ENCODE data around the gene SRRM2.

The SRRM2 gene

DNA sequence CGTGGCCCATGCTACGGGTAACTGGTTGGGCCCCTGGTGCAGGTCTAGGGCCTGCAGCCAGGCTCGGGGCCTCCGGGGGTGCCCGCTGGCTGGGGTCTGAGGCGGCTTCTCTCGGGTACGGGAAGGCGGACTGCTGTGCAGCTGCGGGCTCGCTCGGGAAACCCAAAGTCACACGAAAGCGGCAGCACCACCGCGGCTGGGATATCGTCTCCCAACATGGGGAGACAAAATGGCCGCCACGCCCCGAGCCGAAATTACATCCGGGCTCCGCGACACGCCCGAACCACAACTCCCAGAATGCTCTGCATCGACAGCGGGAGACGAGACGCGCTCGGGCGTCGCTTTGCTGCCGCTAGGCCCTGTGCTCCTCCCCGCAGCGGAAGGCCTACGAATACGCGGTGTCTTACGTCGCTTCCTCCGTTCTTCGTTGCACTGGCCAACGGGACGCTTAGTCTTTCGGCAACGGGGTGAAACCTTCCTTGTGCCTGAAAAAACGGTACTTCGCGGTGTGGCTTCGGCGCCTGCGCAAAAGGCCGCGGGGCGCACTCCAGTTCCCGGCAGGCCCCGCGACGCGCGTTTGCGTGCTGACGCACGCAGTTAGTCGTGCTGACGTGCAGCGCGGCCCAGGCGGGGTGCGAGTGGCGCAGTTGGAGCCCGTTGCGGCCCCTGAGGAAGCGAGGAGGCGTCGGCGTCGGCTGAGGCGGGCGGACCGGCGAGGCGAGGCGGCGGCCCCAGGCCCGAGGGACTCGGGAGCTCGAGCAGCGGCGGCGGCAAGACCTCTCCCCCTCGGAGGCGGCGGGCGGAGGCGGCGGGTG, at the start of gene SRRM2:
Gene SRRM2 (plus strand): TSS at position 604 of the 815 bp plus-strand sequence. CDS start 3,727 bp downstream, outside the sequence.
- peak; percentile 67 to 99 (median 93) for DNase-seq

- peak in 13 of 58 donors; percentile 12 to 62 (median 32) for DNase-seq
These were observed 49.3 kb upstream of the SRRM2 start for GRCh38 chr16:2702871-2703745.

DNA sequence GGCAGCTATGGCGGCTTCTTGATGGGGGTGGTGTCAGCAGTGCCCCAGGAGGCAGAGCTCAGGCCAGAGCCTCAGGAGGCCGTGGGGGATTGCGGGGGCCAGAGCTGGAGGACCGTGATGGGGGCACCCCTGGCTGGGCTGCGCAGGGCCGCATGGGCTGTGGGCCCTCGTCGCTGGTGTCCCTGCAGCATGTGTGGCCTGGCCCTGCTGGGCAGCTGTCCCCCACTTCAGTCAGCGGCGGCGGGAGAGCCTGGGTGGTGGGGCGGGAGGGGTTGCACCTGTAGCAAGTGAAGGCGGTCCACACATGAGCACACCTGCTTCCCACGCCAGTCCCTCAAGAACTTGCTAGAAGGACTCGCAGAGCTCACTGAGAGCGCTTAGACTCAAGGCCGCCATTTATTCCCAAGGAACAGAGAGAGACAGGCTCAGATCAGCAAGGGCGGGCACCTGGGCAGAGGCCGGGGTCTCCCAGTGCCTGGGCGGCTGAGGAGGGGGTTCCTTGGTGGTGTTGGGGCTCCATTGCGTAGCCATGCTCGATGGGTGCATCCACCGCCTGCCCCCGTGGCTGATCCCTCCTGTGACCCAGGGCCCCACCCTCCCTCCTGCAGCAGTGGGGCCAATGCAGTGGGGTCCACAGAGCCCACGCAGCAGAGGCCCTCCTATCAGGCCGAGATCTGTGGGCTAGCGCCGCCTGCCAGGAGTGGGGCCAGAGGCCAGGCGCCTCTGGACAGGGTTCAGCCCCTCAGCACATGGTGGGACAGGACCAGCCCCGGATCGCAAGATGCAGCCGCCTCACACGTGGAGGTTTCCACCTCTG, 48.1 kb upstream of the SRRM2 start:
- no peak for DNase-seq

DNA sequence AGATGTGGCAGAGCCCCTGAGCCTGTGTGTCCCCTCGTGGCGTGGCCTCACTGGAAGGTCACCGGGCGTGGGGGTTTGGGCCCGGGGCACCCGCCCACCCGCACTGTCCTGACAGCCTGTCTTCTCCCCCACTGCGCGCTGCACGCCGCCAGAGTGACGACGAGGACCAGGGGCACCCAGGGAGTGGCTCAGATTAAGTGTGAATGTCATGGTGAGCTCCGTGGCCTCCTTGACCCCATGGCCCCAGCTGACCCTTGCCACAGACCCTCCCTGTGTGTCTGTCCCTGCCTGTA, 47.5 kb upstream of the SRRM2 start:
- no peak for DNase-seq

GRCh38 chr16:2705351-2705750, 47.1 kb upstream of the SRRM2 start:
- DNase-seq, result no peak

DNA sequence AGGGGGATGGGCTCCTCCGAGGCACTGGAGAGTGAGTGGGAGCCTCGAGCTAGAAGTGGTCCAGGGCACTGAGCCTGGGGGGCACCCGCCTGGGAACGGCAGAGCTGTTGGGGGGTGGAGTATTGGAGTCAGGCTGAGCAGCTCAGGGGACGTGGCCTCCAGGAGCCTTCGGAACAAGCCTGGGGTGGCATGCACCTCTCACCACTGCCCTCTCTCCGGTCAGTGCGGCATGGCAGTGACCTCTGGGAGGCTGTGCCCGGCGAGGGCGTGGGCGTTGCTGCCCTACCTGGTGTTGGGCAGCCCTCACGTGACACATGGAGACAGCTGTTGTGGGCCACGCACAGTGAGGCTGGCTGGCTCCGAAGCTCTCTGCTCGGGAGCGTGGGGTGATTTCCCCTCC, 46.4 kb upstream of the SRRM2 start:
- no peak for DNase-seq

DNA sequence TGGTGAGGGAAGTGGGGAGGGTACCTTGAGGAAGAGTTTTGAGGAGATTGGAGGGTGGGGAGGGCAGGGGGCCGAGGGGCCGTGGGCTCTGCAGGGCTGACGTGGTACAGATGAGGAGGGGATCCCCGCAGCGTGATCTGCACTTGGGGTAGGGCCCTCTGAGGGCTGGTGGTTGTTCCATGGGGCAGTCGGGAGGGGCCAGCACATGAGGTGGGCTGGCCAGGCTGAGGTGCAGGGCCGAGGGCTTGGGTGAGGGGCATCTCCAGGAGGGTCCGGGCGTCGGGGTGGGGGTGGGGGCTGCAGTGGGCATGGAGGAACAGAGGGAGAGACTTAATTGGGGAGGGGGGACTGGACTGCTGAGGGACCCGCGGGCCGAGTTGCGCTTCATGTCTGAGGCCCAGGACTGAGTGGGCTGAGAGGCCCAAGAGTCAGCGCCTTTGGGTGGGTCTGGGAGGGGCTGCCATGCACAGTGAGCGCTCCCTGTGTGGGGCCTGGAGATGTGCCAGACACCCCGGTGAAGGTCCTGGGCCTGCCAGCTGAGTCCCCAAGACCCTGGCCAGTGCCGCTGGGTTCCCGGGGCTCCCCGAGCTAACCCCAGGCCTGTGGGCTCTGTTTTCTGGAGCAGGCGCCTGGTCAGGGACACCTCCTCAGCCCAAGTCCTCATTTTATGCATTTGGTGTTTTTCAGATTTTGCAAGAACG, 45.7 kb upstream of the SRRM2 start:
- DNase-seq, result no peak

GRCh38 chr16:2707368-2708289, 44.8 kb upstream of the SRRM2 start:
- peak in 14 of 58 donors; percentile 17 to 64 (median 38) for DNase-seq

DNA sequence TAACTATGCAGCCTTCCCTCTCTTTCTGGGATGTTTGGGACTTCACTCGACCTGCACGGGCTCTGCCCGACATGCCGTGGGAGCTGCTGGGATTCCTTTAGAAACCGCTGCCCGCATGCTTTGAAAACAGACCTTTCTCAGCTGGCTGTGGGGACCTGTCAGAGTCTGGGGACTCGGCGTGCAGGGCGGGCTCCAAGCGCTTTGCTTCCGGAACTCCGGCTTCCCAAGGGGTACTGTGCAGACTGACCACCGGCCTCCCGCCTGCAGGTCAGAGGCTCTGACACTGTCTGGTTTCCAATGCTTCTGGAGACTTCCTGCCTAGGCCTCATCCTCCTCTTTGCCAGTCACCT, 44.2 kb upstream of the SRRM2 start:
- DNase-seq, result no peak

GRCh38 chr16:2708955-2709587, 43.4 kb upstream of the SRRM2 start:
- DNase-seq, result no peak

GRCh38 chr16:2709588-2709984, 42.9 kb upstream of the SRRM2 start:
- DNase-seq, result no peak

DNA sequence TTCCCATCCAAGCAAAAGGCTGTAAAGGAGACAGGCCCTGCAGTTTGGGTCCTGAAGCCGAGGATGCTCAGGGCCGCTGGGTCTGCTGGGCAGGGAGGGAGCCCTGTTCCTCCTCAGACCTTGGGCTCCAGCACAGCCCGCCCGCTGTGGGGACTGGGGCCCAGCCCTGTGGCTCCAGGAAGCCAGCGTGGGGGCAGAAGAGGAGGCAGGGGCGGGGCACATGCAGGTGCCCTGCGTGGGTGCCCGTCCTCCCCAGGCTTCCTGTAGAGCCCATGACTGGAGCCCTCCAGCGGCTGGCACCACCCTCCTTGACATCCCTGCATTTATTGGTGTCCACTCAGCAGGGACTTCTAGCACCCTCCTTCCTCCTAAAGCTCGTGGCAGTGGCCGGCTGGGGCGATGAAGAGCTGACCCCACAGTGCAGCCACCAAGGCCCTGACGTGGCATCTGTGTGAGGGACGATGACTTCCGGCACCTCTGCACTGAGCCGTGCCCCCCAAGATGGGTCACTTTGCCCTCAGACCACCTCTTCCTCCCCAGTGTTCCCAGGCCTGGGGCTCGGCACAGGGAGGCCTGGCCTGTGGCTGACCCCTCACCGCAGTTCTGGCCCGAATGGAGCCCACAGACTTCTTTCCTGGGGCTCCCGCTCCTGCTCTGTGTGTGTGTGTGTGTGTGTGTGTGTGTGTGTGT, 42.3 kb upstream of the SRRM2 start:
- no peak for DNase-seq

DNA sequence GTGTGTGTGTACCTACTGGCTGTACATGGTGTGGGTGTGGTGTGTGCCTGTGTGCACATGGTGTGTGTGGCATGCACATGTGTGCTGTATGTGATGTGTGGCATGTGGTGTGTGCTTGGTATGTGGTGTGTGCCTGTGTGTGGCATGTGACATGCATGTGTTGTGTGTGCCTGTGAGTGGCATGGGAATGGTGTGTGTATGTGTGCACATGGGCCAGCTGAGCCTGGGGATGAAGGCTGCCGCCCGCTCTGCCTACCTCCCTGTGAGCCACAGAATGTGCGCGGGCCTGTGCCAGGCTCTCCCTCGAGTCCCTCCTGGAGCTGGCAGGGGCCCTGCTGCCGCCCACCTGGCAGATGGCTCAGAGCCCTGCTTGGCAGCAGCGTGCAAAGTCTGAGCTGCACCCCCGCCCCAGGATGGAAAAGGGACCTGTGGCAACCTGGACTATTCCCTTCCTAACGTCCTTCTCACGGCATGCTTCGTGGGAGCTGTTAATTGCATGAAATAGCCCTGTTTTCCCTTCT, 41.7 kb upstream of the SRRM2 start:
- peak in 45 of 58 donors; percentile 16 to 84 (median 53) for DNase-seq

DNA sequence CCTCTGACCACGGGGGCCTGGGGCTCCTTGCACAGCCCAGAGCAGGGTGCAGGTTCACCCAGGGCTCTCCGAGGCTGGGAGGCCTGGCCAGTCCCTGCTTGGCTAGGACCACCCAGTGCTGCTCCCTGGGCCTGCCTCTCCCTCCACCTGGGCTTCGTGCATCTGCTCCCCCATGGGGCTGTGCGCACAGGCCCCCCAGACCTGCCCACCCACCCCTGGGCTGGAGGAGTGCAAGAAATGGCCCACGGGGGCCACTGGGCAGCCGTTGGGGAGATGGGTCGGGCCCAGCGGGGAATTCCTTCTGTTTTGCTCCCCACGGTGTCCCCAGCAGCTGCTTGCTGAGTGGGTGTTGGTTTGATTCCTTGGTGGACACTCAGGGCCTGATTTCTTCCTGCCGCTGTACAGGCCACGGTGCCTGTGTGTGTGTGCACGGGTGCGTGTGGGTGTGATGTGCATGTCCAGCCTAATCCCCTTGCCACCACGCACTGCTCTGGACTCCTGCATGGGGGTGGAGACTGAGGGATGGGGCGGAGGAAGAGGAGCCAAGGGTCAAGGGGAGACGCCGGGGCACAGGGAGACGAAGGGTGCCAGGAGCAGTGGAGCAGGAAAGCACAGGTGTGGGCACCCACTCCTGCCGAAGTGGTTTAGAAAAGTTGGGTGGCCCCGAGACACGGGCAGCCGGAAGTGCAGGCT, 40.9 kb upstream of the SRRM2 start:
- no peak for DNase-seq

DNA sequence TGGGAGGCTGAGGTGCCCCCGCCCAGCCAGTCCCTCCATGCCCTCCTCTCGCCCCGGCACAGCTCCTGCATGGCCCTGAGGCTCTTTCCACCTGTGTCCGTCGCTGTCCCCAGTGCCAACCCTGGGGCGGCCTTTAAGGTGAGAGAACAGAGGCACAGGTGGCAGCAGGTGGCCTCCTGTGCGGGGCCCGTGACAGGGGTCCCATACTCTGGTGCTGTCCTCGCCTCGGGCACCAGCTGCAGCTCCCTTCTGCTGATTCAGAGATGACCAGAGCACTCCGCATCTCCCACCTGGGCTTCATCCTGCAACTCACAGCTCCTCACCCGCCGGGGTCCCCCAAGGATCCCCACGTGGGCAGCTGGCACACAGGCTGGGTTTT, 40.4 kb upstream of the SRRM2 start:
- DNase-seq, result no peak

GRCh38 chr16:2712546-2712945, 39.9 kb upstream of the SRRM2 start:
- DNase-seq, result no peak

DNA sequence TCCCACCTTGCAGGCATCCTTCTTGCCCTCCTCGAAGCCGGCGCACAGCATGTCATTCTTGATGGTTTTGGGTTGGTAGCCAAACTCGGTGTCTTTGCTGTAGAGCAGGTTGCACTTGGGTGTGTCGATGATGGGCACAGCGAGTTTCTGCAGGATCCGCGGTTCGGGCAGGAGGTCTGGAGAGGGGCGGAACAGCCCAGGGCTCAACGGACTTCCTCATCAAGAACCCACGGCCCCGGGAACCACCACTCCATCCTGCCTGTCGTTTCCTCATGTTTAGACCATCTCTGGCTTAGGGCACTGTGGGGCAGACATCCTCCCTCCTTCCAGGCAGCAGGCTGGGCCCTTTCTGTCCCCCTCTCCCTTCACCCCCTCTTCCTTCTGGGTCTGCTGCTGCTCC, 38.9 kb upstream of the SRRM2 start:
- no peak for DNase-seq
